Activated CD8-positive, alpha-beta T cell treated with anti-CD3 and anti-CD28 coated beads for 36 hours (primary cell): ENCODE results near the gene GPC6. TPM values are rescaled to one million over a fixed set of nuclear protein-coding genes. Genes with fewer than 3 reads are reported as not detected.

Experiments used
- ATAC-seq: fragments of 200-7000 bp; cut with Tn5 transposase; one replicate; pipeline ENCODE4 v1.10.0; 2021; ENCODE audit warnings: mild to moderate bottlenecking, moderate library complexity
- CTCF ChIA-PET: fragments of 350-600 bp; sonication (Branson Sonifier 250); formaldehyde crosslinking; loops from one replicate; lab custom pipeline; 2021; ENCODE audit warnings: antibody characterized with exemption; lab: Charles Lee
- POLR2A ChIA-PET: fragments of 350-600 bp; sonication (Branson Sonifier 250); formaldehyde crosslinking; loops from one replicate; lab custom pipeline; 2021; ENCODE audit warnings: antibody characterized with exemption; lab: Charles Lee
- DNase-seq: peaks from one replicate; pipeline ENCODE4 v3.0.0-alpha.2; 2020
- H3K27ac Mint-ChIP-seq: one replicate; pipeline ENCODE4 v1.8.0; 2021; ENCODE audit warnings: mild to moderate bottlenecking, mixed read lengths
- H3K27me3 Mint-ChIP-seq: one replicate; pipeline ENCODE4 v1.8.0; 2021; ENCODE audit warnings: mixed read lengths
- H3K36me3 Mint-ChIP-seq: one replicate; pipeline ENCODE4 v1.8.0; 2021; ENCODE audit warnings: low read depth, mixed read lengths
- H3K4me1 Mint-ChIP-seq: one replicate; pipeline ENCODE4 v1.8.0; 2021; ENCODE audit warnings: low read depth, mixed read lengths
- H3K4me3 Mint-ChIP-seq: one replicate; pipeline ENCODE4 v1.8.0; 2021; ENCODE audit warnings: mild to moderate bottlenecking, moderate library complexity, mixed read lengths
- H3K9me3 Mint-ChIP-seq: one replicate; pipeline ENCODE4 v1.8.0; 2021; ENCODE audit warnings: mixed read lengths
- CTCF ChIP-seq: fragments of 200-600 bp; IDR thresholded peaks from one replicate; pipeline ENCODE4 v1.8.0; 2022; ENCODE audit warnings: antibody characterized with exemption, mild to moderate bottlenecking
- intact Hi-C: fragments of 100-400 bp; cut with micrococcal nuclease; formaldehyde crosslinking; loops from one replicate; pipeline ENCODE4 v1.10.0; 2022
- total RNA-seq, 2 experiments: library from RNA; stranded (reverse); gene quantifications; one replicate each; pipeline ENCODE4 v1.2.3, GENCODE V29; 2021

GPC6 gene
- total RNA-seq, 2 experiments from 2014 or later = not detected

- Mint-ChIP-seq H3K27ac (no peak overlapping the region), H3K36me3 (no peaks in the 10 kb centered on the region), H3K4me3 (no peak overlapping the region), H3K9me3 (no peaks in the 10 kb centered on the region), H3K27me3 (peaks cover 1% of the 10 kb centered on the region), H3K4me1 (no peaks in the 10 kb centered on the region)
- ATAC-seq (no peak), DNase-seq (no peak)
- ChIA-PET CTCF (no interaction called here), POLR2A (no interaction called here)
- intact Hi-C loops = no loop called here
- no peak for TF ChIP-seq CTCF
Observed at GRCh38 chr13:94063848-94064247, 837.2 kb downstream of the GPC6 start.

GRCh38 chr13:94065741-94066140 lies 839.1 kb downstream of the GPC6 start:
- TF ChIP-seq CTCF = no peak
- no peak for DNase-seq
- Mint-ChIP-seq H3K27ac (no peak overlapping the region), H3K36me3 (no peaks in the 10 kb centered on the region), H3K9me3 (peaks cover 5% of the 10 kb centered on the region), H3K4me3 (no peak overlapping the region), H3K27me3 (no peaks in the 10 kb centered on the region), H3K4me1 (no peaks in the 10 kb centered on the region)
- CTCF ChIA-PET = no interaction called here
- no peak for ATAC-seq
- POLR2A ChIA-PET = interaction anchor here (0.6 kb wide), 1 partner anchor 54 kb away, joined by 3 read pairs; no protein-coding TSS in a partner anchor
- intact Hi-C loops = no loop called here

GRCh38 chr13:94073007-94073744 lies 846.6 kb downstream of the GPC6 start:
- H3K27me3 Mint-ChIP-seq = peaks cover 3% of the 10 kb centered on the region
- DNase-seq (no peak), ATAC-seq (no peak)
- H3K27ac Mint-ChIP-seq = no peak overlapping the region
- no peak overlapping the region for H3K4me3 Mint-ChIP-seq
- intact Hi-C loops = no loop called here
- no peak for TF ChIP-seq CTCF
- ChIA-PET CTCF (no interaction called here), POLR2A (no interaction called here)
- H3K36me3 Mint-ChIP-seq = no peaks in the 10 kb centered on the region
- no peaks in the 10 kb centered on the region for H3K4me1 Mint-ChIP-seq
- H3K9me3 Mint-ChIP-seq = peaks cover 11% of the 10 kb centered on the region

- no peak for TF ChIP-seq CTCF
- no peaks in the 10 kb centered on the region for H3K4me1 Mint-ChIP-seq
- POLR2A ChIA-PET = no interaction called here
- intact Hi-C loops = no loop called here
- H3K27me3 Mint-ChIP-seq = peaks cover 5% of the 10 kb centered on the region
- H3K9me3 Mint-ChIP-seq = peaks cover 7% of the 10 kb centered on the region
- H3K4me3 Mint-ChIP-seq = no peak overlapping the region
- CTCF ChIA-PET = interaction anchor here (0.6 kb wide), 1 partner anchor 736 kb away, joined by 3 read pairs; no protein-coding TSS in a partner anchor
- no peak for DNase-seq
- H3K27ac Mint-ChIP-seq = no peak overlapping the region
- ATAC-seq = no peak
- no peaks in the 10 kb centered on the region for H3K36me3 Mint-ChIP-seq
Observed at GRCh38 chr13:94079876-94080275, 853.3 kb downstream of the GPC6 start.

GRCh38 chr13:94080527-94080926 lies 853.9 kb downstream of the GPC6 start:
- no peak overlapping the region for H3K27ac Mint-ChIP-seq
- TF ChIP-seq CTCF = no peak
- peaks cover 5% of the 10 kb centered on the region for H3K27me3 Mint-ChIP-seq
- DNase-seq (no peak), ATAC-seq (no peak)
- POLR2A ChIA-PET = no interaction called here
- CTCF ChIA-PET = no interaction called here
- no peak overlapping the region for H3K4me3 Mint-ChIP-seq
- H3K36me3 Mint-ChIP-seq = no peaks in the 10 kb centered on the region
- peaks cover 7% of the 10 kb centered on the region for H3K9me3 Mint-ChIP-seq
- intact Hi-C loops = no loop called here
- no peaks in the 10 kb centered on the region for H3K4me1 Mint-ChIP-seq
